A673 (cell line): ENCODE measurements around the gene ASCL4.
"Not testable (repeated sequence)": the region's sequence is repeated elsewhere in the genome, so short reads cannot be mapped to it uniquely, and the experiment has no call there.

Experiments used
- EZH2 ChIP-seq: fragments of 200-600 bp; sonication (generic); IDR thresholded peaks from 2 replicates; pipeline ENCODE4 v1.6.1; 2017; ENCODE audit warnings: borderline replicate concordance, low read depth, mild to moderate bottlenecking, mixed read lengths, antibody characterized with exemption, low read length; ENCODE audit not compliant: poor library complexity, severe bottlenecking
- TF ChIP-seq, protein P1 (sequence below): fragments of 300-800, 200-600 bp; sonication (generic); conservative IDR thresholded peaks from 2 replicates; pipeline ENCODE4 v1.5.1; 2017; ENCODE audit warnings: low read depth, mild to moderate bottlenecking, antibody characterized with exemption, low read length, moderate library complexity, mixed read lengths

DNA sequence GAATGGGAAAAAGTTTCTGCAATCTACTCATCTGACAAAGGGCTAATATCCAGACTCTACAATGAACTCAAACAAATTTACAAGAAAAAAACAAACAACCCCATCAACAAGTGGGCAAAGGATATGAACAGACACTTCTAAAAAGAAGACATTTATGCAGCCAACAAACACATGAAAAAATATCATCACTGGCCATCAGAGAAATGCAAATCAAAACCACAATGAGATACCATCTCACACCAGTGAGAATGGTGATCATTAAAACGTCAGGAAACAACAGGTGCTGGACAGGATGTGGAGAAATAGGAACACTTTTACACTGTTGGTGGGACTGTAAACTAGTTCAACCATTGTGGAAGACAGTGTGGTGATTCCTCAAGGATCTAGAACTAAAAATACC, 47.2 kb upstream of the ASCL4 start:
- TF ChIP-seq, protein P1, sequence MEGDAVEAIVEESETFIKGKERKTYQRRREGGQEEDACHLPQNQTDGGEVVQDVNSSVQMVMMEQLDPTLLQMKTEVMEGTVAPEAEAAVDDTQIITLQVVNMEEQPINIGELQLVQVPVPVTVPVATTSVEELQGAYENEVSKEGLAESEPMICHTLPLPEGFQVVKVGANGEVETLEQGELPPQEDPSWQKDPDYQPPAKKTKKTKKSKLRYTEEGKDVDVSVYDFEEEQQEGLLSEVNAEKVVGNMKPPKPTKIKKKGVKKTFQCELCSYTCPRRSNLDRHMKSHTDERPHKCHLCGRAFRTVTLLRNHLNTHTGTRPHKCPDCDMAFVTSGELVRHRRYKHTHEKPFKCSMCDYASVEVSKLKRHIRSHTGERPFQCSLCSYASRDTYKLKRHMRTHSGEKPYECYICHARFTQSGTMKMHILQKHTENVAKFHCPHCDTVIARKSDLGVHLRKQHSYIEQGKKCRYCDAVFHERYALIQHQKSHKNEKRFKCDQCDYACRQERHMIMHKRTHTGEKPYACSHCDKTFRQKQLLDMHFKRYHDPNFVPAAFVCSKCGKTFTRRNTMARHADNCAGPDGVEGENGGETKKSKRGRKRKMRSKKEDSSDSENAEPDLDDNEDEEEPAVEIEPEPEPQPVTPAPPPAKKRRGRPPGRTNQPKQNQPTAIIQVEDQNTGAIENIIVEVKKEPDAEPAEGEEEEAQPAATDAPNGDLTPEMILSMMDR = not testable (repeated sequence)
- not testable (repeated sequence) for TF ChIP-seq EZH2
